Activated CD4-positive, alpha-beta T cell treated with anti-CD3 and anti-CD28 coated beads for 1 hour (primary cell): ENCODE measurements around the gene GRAMD1C.

ENCODE experiments used
- DNase-seq: peaks from one replicate; pipeline ENCODE4 v3.0.0-alpha.2; 2020

Gene GRAMD1C

GRCh38 chr3:113852506-113852905 is 13.9 kb downstream of the GRAMD1C start:
- DNase-seq: no peak

DNA sequence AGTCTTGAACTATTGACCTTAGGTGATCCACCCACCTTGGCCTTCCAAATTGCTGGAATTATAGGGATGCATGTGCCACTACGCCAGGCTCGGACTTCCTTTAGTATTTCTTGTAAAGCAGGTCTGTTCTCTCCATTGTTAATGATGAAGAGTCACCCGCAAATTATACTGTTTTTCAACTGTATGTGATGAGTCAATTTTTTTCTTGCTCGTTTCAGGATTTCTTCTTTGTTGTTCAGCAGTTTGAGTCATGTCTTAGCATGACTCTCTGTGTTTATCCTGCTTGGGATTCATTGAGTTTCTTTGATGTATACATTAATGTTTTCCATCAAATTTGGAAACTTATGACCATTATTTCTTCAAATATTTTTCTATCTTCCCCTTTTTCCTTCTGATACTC is 28.9 kb downstream of the GRAMD1C start:
- no peak for DNase-seq

- DNase-seq: no peak
These were observed 34.7 kb downstream of the GRAMD1C start for GRCh38 chr3:113873293-113873692.

- DNase-seq: no peak
These were observed 35.4 kb downstream of the GRAMD1C start for GRCh38 chr3:113873814-113874526.

GRCh38 chr3:113878403-113878802 is 39.8 kb downstream of the GRAMD1C start:
- no peak for DNase-seq

- DNase-seq: no peak
These were observed 46.5 kb downstream of the GRAMD1C start for GRCh38 chr3:113885050-113885449.

- DNase-seq: no peak
These were observed 51.8 kb downstream of the GRAMD1C start for GRCh38 chr3:113890256-113890900.

GRCh38 chr3:113894927-113895326 is 56.3 kb downstream of the GRAMD1C start:
- no peak for DNase-seq

DNA sequence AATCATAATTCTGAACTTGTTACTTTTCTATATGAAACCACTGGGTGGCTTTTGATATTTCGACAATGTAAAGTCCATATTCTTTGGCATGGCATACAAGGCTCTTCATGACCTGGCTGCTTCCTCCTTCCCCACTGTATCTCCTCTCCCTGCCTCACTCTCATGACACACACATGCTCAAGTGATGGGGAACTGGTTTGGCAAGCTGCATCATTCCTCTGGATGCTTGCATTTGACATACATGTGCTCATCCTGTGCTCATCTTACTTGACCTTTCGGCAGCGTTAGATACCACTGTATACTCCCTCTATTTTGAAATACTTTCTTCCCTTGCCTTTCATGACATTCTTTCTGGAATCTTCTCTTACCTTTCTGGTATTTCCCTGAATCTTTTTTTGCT is 57.4 kb downstream of the GRAMD1C start:
- DNase-seq: no peak

- no peak for DNase-seq
These were observed 58.3 kb downstream of the GRAMD1C start for GRCh38 chr3:113896930-113897329.

DNA sequence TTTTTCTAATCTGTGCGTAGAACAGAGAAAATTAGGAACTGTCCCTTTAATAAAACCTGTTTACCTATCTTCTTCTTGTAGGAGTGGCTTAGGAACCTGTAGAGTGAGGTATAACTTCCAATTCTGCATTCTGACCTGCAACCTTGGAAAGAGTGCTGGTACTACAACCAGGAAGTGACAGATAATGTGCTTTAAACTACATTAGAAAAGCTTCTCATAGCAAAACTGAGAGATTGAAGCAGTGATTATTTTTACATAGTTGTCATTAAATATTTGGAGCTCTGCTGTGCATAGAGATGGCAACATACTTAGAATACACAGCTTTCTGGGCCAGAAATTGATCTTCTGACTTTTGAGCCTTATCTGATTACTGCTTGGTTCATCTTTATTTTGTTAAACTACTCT is 58.8 kb downstream of the GRAMD1C start:
- no peak for DNase-seq

GRCh38 chr3:113898892-113899291 is 60.3 kb downstream of the GRAMD1C start:
- no peak for DNase-seq

DNA sequence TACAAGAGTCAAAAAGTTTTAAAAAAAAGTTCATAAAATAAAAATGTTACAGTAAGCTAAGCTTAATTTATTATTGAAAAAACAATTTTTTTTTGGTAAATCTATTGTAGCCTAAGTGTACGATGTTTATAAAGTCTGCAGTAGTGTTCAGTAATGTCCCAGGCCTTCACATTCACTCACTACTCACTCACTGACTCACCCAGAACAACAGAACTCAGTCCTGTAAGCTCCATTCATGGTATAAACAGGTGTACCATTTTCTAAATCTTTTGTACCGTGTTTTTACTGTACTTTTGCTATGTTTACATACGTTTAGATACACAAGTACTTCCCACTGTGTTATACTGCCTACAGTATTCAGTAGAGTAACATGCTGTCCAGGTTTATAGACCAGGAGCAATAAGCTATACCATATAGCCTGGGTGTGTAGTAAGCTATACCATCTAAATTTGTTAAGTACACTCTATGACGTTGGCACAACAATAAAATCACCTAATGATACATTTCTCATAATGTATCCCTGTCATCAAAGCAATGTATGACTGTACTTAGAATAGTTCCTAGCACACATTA is 68.1 kb downstream of the GRAMD1C start:
- no peak for DNase-seq

GRCh38 chr3:113908133-113908532 is 69.5 kb downstream of the GRAMD1C start:
- DNase-seq: no peak

DNA sequence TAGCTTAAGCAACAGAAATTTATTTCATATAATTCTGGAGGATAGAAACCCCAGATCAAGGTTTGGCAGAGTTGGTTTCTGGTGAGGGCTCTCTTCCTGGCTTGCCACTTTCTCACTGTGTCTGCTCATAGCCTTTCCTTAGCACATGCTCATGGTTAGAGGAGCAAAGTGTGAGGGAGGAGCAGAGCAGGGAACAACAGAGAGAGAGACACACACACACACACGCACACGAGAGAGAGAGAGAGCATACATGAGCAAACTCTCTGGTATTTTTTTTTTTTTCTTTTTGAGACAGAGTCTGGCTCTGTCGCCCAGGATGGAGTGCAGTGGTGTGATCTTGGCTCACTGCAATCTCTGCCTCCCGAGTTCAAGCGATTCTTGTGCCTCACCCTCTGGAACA is 72.4 kb downstream of the GRAMD1C start:
- DNase-seq: no peak

DNA sequence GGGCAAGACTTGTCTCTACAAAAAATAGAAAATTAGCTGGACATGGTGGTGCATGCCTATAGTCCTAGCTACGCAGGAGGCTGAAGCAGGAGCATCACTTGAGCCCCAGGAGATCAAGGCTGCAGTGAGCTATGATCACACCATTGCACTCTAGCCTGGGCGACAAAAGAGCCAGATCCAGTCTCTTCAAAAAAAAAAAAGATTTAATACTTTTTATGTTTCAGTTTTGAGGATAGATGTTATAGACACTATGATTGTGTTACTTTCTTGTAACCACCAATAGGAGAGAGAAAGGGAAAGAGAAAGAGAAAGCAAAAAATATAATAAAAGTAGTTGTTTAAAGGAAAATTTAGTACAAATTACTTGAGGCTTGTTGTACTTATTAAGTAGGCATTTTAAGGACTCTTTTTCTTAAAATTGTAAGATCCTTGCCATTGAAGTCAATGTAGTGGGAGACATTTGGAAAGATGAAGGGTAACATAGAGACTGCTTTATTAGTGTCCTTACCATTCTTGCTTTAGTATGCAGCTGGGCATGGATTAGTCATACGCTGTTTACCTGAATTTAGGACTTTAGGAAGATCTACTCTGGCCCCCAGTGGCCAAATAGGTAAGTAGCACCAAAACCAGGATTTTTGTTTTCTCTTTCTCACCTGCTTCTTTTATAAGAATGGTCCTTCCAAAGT is 74.1 kb downstream of the GRAMD1C start:
- DNase-seq: no peak

DNA sequence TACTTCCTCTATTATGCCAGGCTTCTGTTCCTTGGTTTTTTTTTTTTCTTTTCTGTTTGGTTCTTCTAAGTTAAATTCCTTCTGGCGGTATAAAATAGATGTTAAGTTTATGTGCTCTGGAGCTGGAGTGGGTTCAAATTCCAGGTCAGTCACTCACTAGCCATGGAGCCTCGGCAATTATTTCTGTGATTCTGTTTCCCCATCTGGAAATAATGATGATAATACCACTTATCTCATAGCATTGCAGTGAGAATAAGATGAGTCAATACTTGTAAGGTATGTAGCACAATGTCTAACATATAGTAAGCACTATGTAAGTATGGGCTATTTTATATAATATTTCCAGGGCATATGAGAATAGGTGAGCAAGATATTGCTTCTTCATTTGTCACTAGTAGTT is 76.1 kb downstream of the GRAMD1C start:
- DNase-seq: no peak

GRCh38 chr3:113927556-113927955 is 89.0 kb downstream of the GRAMD1C start:
- no peak for DNase-seq

- no peak for DNase-seq
These were observed 108.2 kb downstream of the GRAMD1C start for GRCh38 chr3:113946831-113947230.

DNA sequence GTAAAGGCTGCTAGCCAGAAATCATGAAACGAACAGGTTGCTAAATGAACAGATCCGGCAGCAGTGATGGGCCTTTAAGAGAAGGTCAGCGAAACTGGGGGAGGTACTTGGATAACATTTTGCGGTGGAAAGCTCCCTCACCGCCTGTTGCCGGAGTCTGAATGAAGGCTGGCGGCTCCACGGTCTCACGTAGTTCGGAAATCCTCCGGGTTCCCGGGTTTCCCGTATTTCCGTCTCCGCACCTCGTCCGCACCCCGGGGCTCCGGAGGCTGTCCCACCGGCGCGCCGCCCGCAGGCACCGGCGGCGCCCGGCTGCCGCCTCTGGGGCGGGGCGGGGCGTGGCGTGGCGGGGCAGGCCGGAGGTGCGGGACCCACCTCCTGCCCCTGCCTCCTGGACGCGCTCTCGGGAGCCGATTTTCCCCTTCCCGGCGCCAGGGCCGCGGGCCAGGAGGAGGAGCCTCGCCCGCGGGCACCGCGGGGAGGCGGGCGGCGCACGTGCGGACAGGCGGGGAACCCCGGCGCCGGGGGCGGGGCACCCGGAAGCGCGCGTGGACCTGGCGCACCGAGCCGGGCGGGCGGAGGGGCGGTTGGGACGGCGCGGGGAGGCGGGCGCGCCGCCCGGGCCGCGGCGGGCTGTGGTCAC is 108.9 kb downstream of the GRAMD1C start, which contains the start of gene ZDHHC23:
Gene ZDHHC23, plus strand, starts transcription at position 642 of the 643 bp plus-strand sequence. CDS start 790 bp downstream, outside the sequence.
- peak; percentile 53 for DNase-seq

DNA sequence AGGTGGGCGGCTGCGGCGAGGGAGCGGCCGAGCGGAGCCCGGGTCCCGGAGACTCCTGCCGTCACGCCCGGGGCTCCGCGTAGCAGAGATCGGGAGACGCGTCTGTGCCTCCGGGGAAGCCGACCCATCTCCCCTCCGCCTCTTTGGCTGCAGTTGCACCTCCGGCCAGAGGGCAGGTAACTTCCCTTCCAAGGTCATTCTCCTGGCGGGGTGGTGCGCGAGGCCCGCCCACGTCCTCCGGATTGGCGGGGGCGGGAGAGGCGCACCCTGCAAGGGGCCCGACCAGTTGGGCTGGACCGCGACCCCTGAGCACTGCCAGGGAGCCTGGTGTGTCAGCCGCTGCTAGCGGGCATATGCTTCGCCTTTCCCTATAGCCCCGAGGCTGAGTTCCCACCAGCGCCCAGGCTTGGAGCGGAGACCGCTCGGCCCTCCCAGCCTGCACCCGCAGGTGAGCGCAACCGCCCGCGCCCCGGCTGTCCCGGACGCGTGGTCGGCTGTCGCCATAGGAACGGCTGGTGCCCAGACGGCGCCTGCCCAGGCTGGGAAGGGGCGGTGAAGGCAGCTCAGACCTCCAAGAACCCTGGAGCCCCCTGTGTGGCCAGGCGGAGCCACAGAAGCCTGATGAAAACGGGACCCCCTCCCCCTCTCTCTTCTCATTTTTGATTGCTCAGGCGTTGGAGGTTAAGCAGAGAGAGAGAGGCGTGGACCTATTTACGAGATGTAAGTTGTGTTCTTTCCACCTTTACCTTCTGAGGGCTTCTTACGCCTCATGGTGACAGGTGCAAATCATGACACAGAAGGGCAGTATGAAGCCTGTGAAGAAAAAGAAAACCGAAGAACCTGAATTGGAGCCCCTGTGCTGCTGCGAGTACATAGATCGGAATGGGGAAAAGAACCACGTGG is 109.7 kb downstream of the GRAMD1C start:
- peak; percentile 15 for DNase-seq

DNA sequence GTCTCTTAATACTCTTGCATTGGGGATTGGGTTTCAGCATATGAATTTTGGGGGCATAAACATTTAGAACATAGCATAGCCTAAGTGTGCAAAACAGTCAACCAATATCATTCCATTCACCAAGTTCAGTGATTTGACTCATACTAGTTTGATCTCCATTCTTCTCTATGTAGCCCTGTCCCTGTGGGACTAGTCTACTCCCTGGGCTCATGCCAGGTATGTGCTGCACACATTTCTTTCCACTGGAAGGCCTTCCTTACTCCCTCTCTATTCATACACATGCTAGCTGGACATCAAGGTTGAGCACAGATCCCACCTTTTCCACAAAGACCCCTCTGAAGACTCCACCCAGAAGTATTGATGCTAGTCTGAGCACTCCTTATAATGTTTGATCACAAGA is 114.3 kb downstream of the GRAMD1C start:
- DNase-seq: no peak
